Kidney epithelial cell (primary cell): Measurements from ENCODE around the gene ZNF555. TPM values are rescaled to one million over a fixed set of nuclear protein-coding genes. Genes with fewer than 3 reads are reported as not detected.

Experiments used
- DNase-seq: peaks from one replicate; pipeline ENCODE4 v3.0.0-alpha.2; 2010; ENCODE audit warnings: low read depth
- H3K27me3 ChIP-seq: 2 replicates; pipeline ENCODE4 v1.6.0; 2011; ENCODE audit warnings: low read length; ENCODE audit not compliant: control insufficient read depth, insufficient read depth
- H3K36me3 ChIP-seq: 2 replicates; pipeline ENCODE4 v1.5.1; 2011; ENCODE audit warnings: low read length; ENCODE audit not compliant: control insufficient read depth, insufficient read depth
- H3K4me3 ChIP-seq: 2 replicates; pipeline ENCODE4 v1.5.1; 2011; ENCODE audit warnings: low read depth, mild to moderate bottlenecking, control low read depth, low read length
- CTCF ChIP-seq: IDR thresholded peaks from 2 replicates; pipeline ENCODE4 v1.5.1; 2011; ENCODE audit warnings: mild to moderate bottlenecking, moderate library complexity, low read length, control low read depth, inconsistent platforms; ENCODE audit not compliant: insufficient read depth, poor library complexity, severe bottlenecking
- total RNA-seq: library from RNA; depleted of rRNA; stranded (reverse); fragments of >200 nt; gene quantifications from 2 replicates; pipeline ENCODE4 v1.2.3, GENCODE V29; 2015

ZNF555 gene
- total RNA-seq, 1 donor from 2014 or later = 7.4 TPM

GRCh38 chr19:2805991-2806649, 35.2 kb upstream of the ZNF555 start:
- no peak for TF ChIP-seq CTCF
- no peak for DNase-seq
- no peak overlapping the region for H3K4me3 ChIP-seq
- H3K36me3 ChIP-seq = no peaks in the 10 kb centered on the region
- H3K27me3 ChIP-seq = no peaks in the 10 kb centered on the region

- Histone ChIP-seq H3K4me3 (no peak overlapping the region), H3K27me3 (no peaks in the 10 kb centered on the region), H3K36me3 (no peaks in the 10 kb centered on the region)
- no peak for DNase-seq
- no peak for TF ChIP-seq CTCF
These were observed 34.4 kb upstream of the ZNF555 start for GRCh38 chr19:2806736-2807378.

- no peak for DNase-seq
- H3K36me3 ChIP-seq = no peaks in the 10 kb centered on the region
- no peak for TF ChIP-seq CTCF
- H3K4me3 ChIP-seq = no peak overlapping the region
- H3K27me3 ChIP-seq = no peaks in the 10 kb centered on the region
These were observed 33.7 kb upstream of the ZNF555 start for GRCh38 chr19:2807379-2808128.

GRCh38 chr19:2808129-2808941, 32.9 kb upstream of the ZNF555 start:
- no peak for TF ChIP-seq CTCF

GRCh38 chr19:2809387-2810140, 31.7 kb upstream of the ZNF555 start:
- no peak for TF ChIP-seq CTCF
- no peak overlapping the region for H3K4me3 ChIP-seq
- H3K27me3 ChIP-seq = no peaks in the 10 kb centered on the region
- no peaks in the 10 kb centered on the region for H3K36me3 ChIP-seq
- no peak for DNase-seq

More at GRCh38 chr19:2808129-2808941, 32.9 kb upstream of the ZNF555 start:
- no peak for DNase-seq
- Histone ChIP-seq H3K4me3 (no peak overlapping the region), H3K27me3 (no peaks in the 10 kb centered on the region), H3K36me3 (no peaks in the 10 kb centered on the region)
